A549 (cell line): Measurements from ENCODE around the gene MON1A. TPM values are rescaled to one million over a fixed set of nuclear protein-coding genes. Genes with fewer than 3 reads are reported as not detected.

ENCODE experiments used
- ATAC-seq, 2 experiments: fragments of 200-7000 bp in 1 of 2; fragments of >200 bp in 1 of 2; cut with Nextera tagmentation in 1 of 2; cut with Tn5 transposase in 1 of 2; 3 replicates each; pipeline versions ENCODE4 v1.8.0 to v1.9.1; 2018 to 2020; ENCODE audit warnings: mild to moderate bottlenecking in 1 of 2, moderate library complexity in 1 of 2
- CTCF ChIA-PET: fragments of 300-600 bp; sonication (Branson Sonifier 250); formaldehyde crosslinking; extraction: SDS; loops from one replicate; lab custom pipeline; 2021; ENCODE audit warnings: antibody characterized with exemption, inconsistent platforms; lab: Yijun Ruan, JAX
- POLR2A ChIA-PET: fragments of 350-600 bp; formaldehyde crosslinking; extraction: SDS; loops from one replicate; lab custom pipeline; 2021; ENCODE audit warnings: antibody characterized with exemption, inconsistent platforms; lab: Yijun Ruan, JAX
- DNase-seq, 2 experiments: peaks; one replicate each; pipeline versions ENCODE4 v3.0.0 to v3.0.0-alpha.2; 2011 to 2016; ENCODE audit warnings: low read depth in 1 of 2, low spot score in 1 of 2
- FAIRE-seq: peaks from 2 replicates; lab custom pipeline; 2011; peaks lifted over from hg19 to GRCh38; lab: Jason Lieb, UNC
- H3K27ac ChIP-seq, 2 experiments: fragments of >200 bp; sonication (Bioruptor Twin); formaldehyde crosslinking; 3 replicates each; pipeline ENCODE4 v1.5.1; 2016 to 2017
- H3K4me1 ChIP-seq: fragments of >200 bp; sonication (Bioruptor Twin); formaldehyde crosslinking; 3 replicates; pipeline ENCODE4 v1.6.1; 2016
- H3K4me2 ChIP-seq: fragments of >200 bp; sonication (Bioruptor Twin); formaldehyde crosslinking; 3 replicates; pipeline ENCODE4 v1.6.1; 2016
- H3K4me3 ChIP-seq: fragments of >200 bp; sonication (Bioruptor Twin); formaldehyde crosslinking; 3 replicates; pipeline ENCODE4 v1.5.1; 2016
- H3K9me3 ChIP-seq: fragments of >200 bp; sonication (Bioruptor Twin); formaldehyde crosslinking; 3 replicates; pipeline ENCODE4 v1.6.1; 2016
- BCL3 ChIP-seq: fragments of >200 bp; sonication (Bioruptor Twin); formaldehyde crosslinking; IDR thresholded peaks from 3 replicates; pipeline ENCODE4 v1.6.1; 2016
- BHLHE40 ChIP-seq: IDR thresholded peaks from 2 replicates; pipeline ENCODE4 v1.6.1; 2012; ENCODE audit warnings: low read depth, low read length, inconsistent platforms
- CBX8 ChIP-seq: fragments of 200-600 bp; sonication (generic); IDR thresholded peaks from 2 replicates; pipeline ENCODE4 v1.6.1; 2016
- CEBPB ChIP-seq, 2 experiments: fragments of >200 bp in 1 of 2; sonication (Bioruptor Twin) in 1 of 2; formaldehyde crosslinking in 1 of 2; IDR thresholded peaks; 2 replicates each; pipeline ENCODE4 v1.6.1; 2012 to 2016
- E2F6 ChIP-seq: IDR thresholded peaks from 2 replicates; pipeline ENCODE4 v1.6.1; 2012; ENCODE audit warnings: low read depth, borderline replicate concordance
- EHF ChIP-seq: fragments of 250-450 bp; sonication (Bioruptor Pico); IDR thresholded peaks from 2 replicates; pipeline ENCODE4 v1.5.0; 2020; ENCODE audit warnings: mild to moderate bottlenecking
- EHMT2 ChIP-seq: fragments of 200-600 bp; sonication (generic); IDR thresholded peaks from 2 replicates; pipeline ENCODE4 v1.6.1; 2016; ENCODE audit warnings: antibody characterized with exemption, low read depth, mild to moderate bottlenecking, moderate library complexity
- ELK1 ChIP-seq: fragments of 150-350 bp; IDR thresholded peaks from 2 replicates; pipeline ENCODE4 v1.6.1; 2014; ENCODE audit warnings: low read depth, mild to moderate bottlenecking, low read length
- EP300 ChIP-seq, 2 experiments: fragments of >200 bp; sonication (Bioruptor Twin); formaldehyde crosslinking; IDR thresholded peaks; 2 replicates in 1 of 2; 3 replicates in 1 of 2; pipeline ENCODE4 v1.6.1; 2016 to 2017
- ESRRA ChIP-seq: fragments of 150-350 bp; IDR thresholded peaks from 2 replicates; pipeline ENCODE4 v1.6.1; 2014; ENCODE audit warnings: mild to moderate bottlenecking, low read length, borderline replicate concordance
- FOSB ChIP-seq: fragments of 250-450 bp; sonication (Bioruptor Pico); IDR thresholded peaks from 2 replicates; pipeline ENCODE4 v1.5.0; 2020; ENCODE audit warnings: mild to moderate bottlenecking, moderate library complexity
- FOSL2 ChIP-seq, 2 experiments: fragments of 450-650 bp in 1 of 2; fragments of >200 bp in 1 of 2; sonication (Bioruptor Twin) in 1 of 2; formaldehyde crosslinking; IDR thresholded peaks; 2 replicates each; pipeline versions ENCODE4 v1.5.0 to v1.6.1; 2016 to 2020; ENCODE audit warnings: mild to moderate bottlenecking in 1 of 2, moderate library complexity in 1 of 2
- HDAC2 ChIP-seq: fragments of 200-600 bp; sonication (generic); IDR thresholded peaks from 2 replicates; pipeline ENCODE4 v1.6.1; 2016
- HMGXB4 ChIP-seq: fragments of 250-450 bp; sonication (Bioruptor Pico); IDR thresholded peaks from 2 replicates; pipeline ENCODE4 v1.5.0; 2021; ENCODE audit warnings: mild to moderate bottlenecking, moderate library complexity, borderline replicate concordance
- HOXA7 ChIP-seq: fragments of 250-450 bp; sonication (Bioruptor Pico); IDR thresholded peaks from 2 replicates; pipeline ENCODE4 v1.5.0; 2020; ENCODE audit warnings: mild to moderate bottlenecking, moderate library complexity
- JUN ChIP-seq, 2 experiments: fragments of >200 bp; sonication (Bioruptor Twin); formaldehyde crosslinking; IDR thresholded peaks; 2 replicates in 1 of 2; 3 replicates in 1 of 2; pipeline ENCODE4 v1.6.1; 2016 to 2017
- JUNB ChIP-seq: fragments of >200 bp; sonication (Bioruptor Twin); formaldehyde crosslinking; IDR thresholded peaks from 2 replicates; pipeline ENCODE4 v1.6.1; 2016
- MAZ ChIP-seq: fragments of 150-350 bp; IDR thresholded peaks from 2 replicates; pipeline ENCODE4 v1.6.1; 2014; ENCODE audit warnings: antibody characterized with exemption, low read depth, low read length, borderline replicate concordance
- NFE2L2 ChIP-seq: fragments of 150-350 bp; conservative IDR thresholded peaks from 2 replicates; pipeline ENCODE4 v1.6.1; 2014; ENCODE audit warnings: low read length
- NPAS2 ChIP-seq: fragments of 250-450 bp; sonication (Bioruptor Pico); IDR thresholded peaks from 2 replicates; pipeline ENCODE4 v1.8.0; 2022; ENCODE audit warnings: mild to moderate bottlenecking, moderate library complexity, borderline replicate concordance
- NR3C1 ChIP-seq: fragments of >200 bp; sonication (Bioruptor Twin); formaldehyde crosslinking; IDR thresholded peaks from 3 replicates; pipeline ENCODE4 v1.6.1; 2017
- POLR2A ChIP-seq: IDR thresholded peaks from 2 replicates; pipeline ENCODE4 v1.6.1; 2012; ENCODE audit warnings: mild to moderate bottlenecking, low read length
- POLR2AphosphoS2 ChIP-seq: conservative IDR thresholded peaks from 2 replicates; pipeline ENCODE4 v1.6.1; 2012; ENCODE audit warnings: low read length, improper control_type of control experiment, inconsistent platforms
- RARB ChIP-seq: fragments of 250-450 bp; sonication (Bioruptor Pico); IDR thresholded peaks from 2 replicates; pipeline ENCODE4 v1.8.0; 2021; ENCODE audit warnings: mild to moderate bottlenecking, moderate library complexity
- RCOR1 ChIP-seq: fragments of 150-350 bp; IDR thresholded peaks from 2 replicates; pipeline ENCODE4 v1.6.1; 2014; ENCODE audit warnings: antibody characterized with exemption, low read length, low read depth
- RFX5 ChIP-seq: fragments of 450-650 bp; IDR thresholded peaks from 2 replicates; pipeline ENCODE4 v1.7.1; 2014; ENCODE audit warnings: antibody characterized with exemption, mild to moderate bottlenecking, moderate library complexity
- TFCP2L1 ChIP-seq: fragments of 250-450 bp; sonication (Bioruptor Pico); IDR thresholded peaks from 2 replicates; pipeline ENCODE4 v1.5.0; 2021; ENCODE audit warnings: mild to moderate bottlenecking
- WGBS: methylation state at CpG from one replicate; pipeline ENCODE4 v1.1.6; 2017; ENCODE audit errors: missing lambda C conversion rate; 5-methylcytosine and 5-hydroxymethylcytosine counted together
- polyA plus RNA-seq, 4 experiments: library from polyadenylated mRNA; depleted of rRNA in 3 of 4; stranded (reverse); fragments of >200 nt; fragmentation: RNase III in 1 of 4; extraction: RNeasy Plus Mini Kit Qiagen cat#74134 plus additional on column Dnase treatment in 1 of 4; gene quantifications; 2 replicates in 3 of 4; 3 replicates in 1 of 4; pipeline ENCODE4 v1.2.3, GENCODE V29; 2011 to 2017

The MON1A gene
- polyA plus RNA-seq, 2 of the 4 experiments (the other 2 are of a cell fraction), result 4.2 to 5.1 TPM

- TF ChIP-seq POLR2A (no peak), RCOR1 (no peak), FOSL2 (IDR thresholded peaks at IDR 0.05) (no peak), FOSL2 (CRISPR knock-in tag; IDR thresholded peaks at IDR 0.05) (no peak), NR3C1 (no peak), EP300 (IDR thresholded peaks at IDR 0.05) (no peak), FOSB (CRISPR knock-in tag) (no peak), ESRRA (no peak)
- DNase-seq, result no peak
- Histone ChIP-seq H3K27ac (no peak overlapping the region), H3K4me1 (no peaks in the 10 kb centered on the region), H3K4me2 (no peak overlapping the region), H3K9me3 (no peaks in the 10 kb centered on the region), H3K4me3 (no peak overlapping the region)
- ChIA-PET POLR2A (no interaction called here), CTCF (interaction anchor here (1.3 to 4.5 kb wide), 3 partner anchors 28 to 338 kb away, joined by 3 to 23 read pairs (median 7); no protein-coding TSS in a partner anchor)
- 89% methylated on average over 2 of the region's 2 CpGs for WGBS
- no peak for FAIRE-seq
- no peak for ATAC-seq
Observed at GRCh38 chr3:49877716-49878115, 51.9 kb downstream of the MON1A start.

- DNase-seq, result no peak
- no peak for FAIRE-seq
- POLR2A ChIA-PET, result no interaction called here
- Histone ChIP-seq H3K4me3 (no peak overlapping the region), H3K4me2 (no peak overlapping the region), H3K9me3 (no peaks in the 10 kb centered on the region)
- TF ChIP-seq CEBPB (IDR thresholded peaks at IDR 0.05) (no peak), E2F6 (no peak), TFCP2L1 (CRISPR knock-in tag) (no peak), JUN (IDR thresholded peaks at IDR 0.05) (no peak), POLR2A (no peak), HMGXB4 (CRISPR knock-in tag) (no peak)
- TF ChIP-seq, all 56 proteins: peak for 0
- CTCF ChIA-PET, result interaction anchor here (1.4 to 4.5 kb wide), 2 partner anchors 9 to 37 kb away, joined by 4 to 23 read pairs; no protein-coding TSS in a partner anchor
- no peak overlapping the region for H3K27ac ChIP-seq
- no peak for ATAC-seq
- no peaks in the 10 kb centered on the region for H3K4me1 ChIP-seq
- 58% methylated on average over 2 of the region's 5 CpGs for WGBS
Observed at GRCh38 chr3:49876567-49876966, 53.0 kb downstream of the MON1A start.

- ChIA-PET POLR2A (no interaction called here), CTCF (interaction anchor here (1.2 to 1.3 kb wide), 2 partner anchors 33 to 72 kb away, joined by 4 read pairs; no protein-coding TSS in a partner anchor)
- no peak for DNase-seq
- TF ChIP-seq ELK1 (no peak), MAZ (no peak), RFX5 (no peak), RARB (no peak), EHMT2 (no peak), EHF (no peak), HDAC2 (no peak), BHLHE40 (no peak), HOXA7 (CRISPR knock-in tag) (no peak), NR3C1 (no peak), NFE2L2 (no peak), FOSL2 (IDR thresholded peaks at IDR 0.05) (no peak), FOSL2 (CRISPR knock-in tag; IDR thresholded peaks at IDR 0.05) (no peak), CBX8 (no peak), BCL3 (no peak), JUNB (no peak), POLR2A (no peak), NPAS2 (CRISPR knock-in tag) (no peak), POLR2AphosphoS2 (no peak), CEBPB (IDR thresholded peaks at IDR 0.05) (no peak)
- no peaks in the 10 kb centered on the region for H3K9me3 ChIP-seq
- ATAC-seq, result no peak
- H3K4me1 ChIP-seq, result peaks cover 6% of the 10 kb centered on the region; the same call in 1 of the 3 replicates
- WGBS, result 100% methylated on average over 1 of the region's 8 CpGs
- no peak for FAIRE-seq
- H3K4me3 ChIP-seq, result no peak overlapping the region
- H3K4me2 ChIP-seq, result no peak overlapping the region
- no peak overlapping the region for H3K27ac ChIP-seq
Observed at GRCh38 chr3:49873623-49874022, 56.0 kb downstream of the MON1A start.
